GM19452 (cell line): Measurements from ENCODE around the gene EGLN1.

Experiments used
- ATAC-seq: cut with Tn5 transposase; IDR thresholded peaks from one replicate; pipeline ENCODE4 v1.9.1; 2021; ENCODE audit not compliant: unreplicated experiment

EGLN1 gene

GRCh38 chr1:231397886-231398671, 24.0 kb downstream of the EGLN1 start:
- ATAC-seq, result no peak

- no peak for ATAC-seq
These were observed 25.4 kb downstream of the EGLN1 start for GRCh38 chr1:231396643-231397042.

GRCh38 chr1:231395998-231396390, 26.1 kb downstream of the EGLN1 start:
- ATAC-seq, result no peak

- ATAC-seq, result no peak
These were observed 26.8 kb downstream of the EGLN1 start for GRCh38 chr1:231395076-231395997.

- ATAC-seq, result no peak
These were observed 28.4 kb downstream of the EGLN1 start for GRCh38 chr1:231393668-231394067.

- no peak for ATAC-seq
These were observed 29.5 kb downstream of the EGLN1 start for GRCh38 chr1:231392389-231393131.

- ATAC-seq, result no peak
These were observed 32.0 kb downstream of the EGLN1 start for GRCh38 chr1:231390071-231390470.

GRCh38 chr1:231387770-231388669, 34.1 kb downstream of the EGLN1 start:
- no peak for ATAC-seq

- ATAC-seq, result no peak
These were observed 35.6 kb downstream of the EGLN1 start for GRCh38 chr1:231386466-231386865.

- no peak for ATAC-seq
These were observed 36.7 kb downstream of the EGLN1 start for GRCh38 chr1:231385416-231385748.

GRCh38 chr1:231384696-231385415, 37.2 kb downstream of the EGLN1 start:
- ATAC-seq, result no peak

GRCh38 chr1:231383159-231383860, 38.8 kb downstream of the EGLN1 start:
- no peak for ATAC-seq

- ATAC-seq, result no peak
These were observed 39.7 kb downstream of the EGLN1 start for GRCh38 chr1:231382426-231382825.

GRCh38 chr1:231381729-231382128, 40.4 kb downstream of the EGLN1 start:
- ATAC-seq, result no peak

- ATAC-seq, result peak; percentile 69
These were observed 45.1 kb downstream of the EGLN1 start for GRCh38 chr1:231376875-231377549.

- ATAC-seq, result no peak
These were observed 46.0 kb downstream of the EGLN1 start for GRCh38 chr1:231376101-231376500.

GRCh38 chr1:231374394-231374793, 47.7 kb downstream of the EGLN1 start:
- ATAC-seq, result no peak

GRCh38 chr1:231372501-231372900, 49.6 kb downstream of the EGLN1 start:
- ATAC-seq, result no peak

GRCh38 chr1:231369282-231369681, 52.8 kb downstream of the EGLN1 start:
- ATAC-seq, result no peak
